NOMO-1 treated with dmso at 0.1 percent for 144 hours (cell line): ENCODE results near the gene RBM26.

Source experiments
- DNase-seq: peaks from one replicate; lab custom pipeline; 2025; ENCODE audit not compliant: unreplicated experiment; lab: John Stamatoyannopoulos, UW

RBM26 gene

DNA sequence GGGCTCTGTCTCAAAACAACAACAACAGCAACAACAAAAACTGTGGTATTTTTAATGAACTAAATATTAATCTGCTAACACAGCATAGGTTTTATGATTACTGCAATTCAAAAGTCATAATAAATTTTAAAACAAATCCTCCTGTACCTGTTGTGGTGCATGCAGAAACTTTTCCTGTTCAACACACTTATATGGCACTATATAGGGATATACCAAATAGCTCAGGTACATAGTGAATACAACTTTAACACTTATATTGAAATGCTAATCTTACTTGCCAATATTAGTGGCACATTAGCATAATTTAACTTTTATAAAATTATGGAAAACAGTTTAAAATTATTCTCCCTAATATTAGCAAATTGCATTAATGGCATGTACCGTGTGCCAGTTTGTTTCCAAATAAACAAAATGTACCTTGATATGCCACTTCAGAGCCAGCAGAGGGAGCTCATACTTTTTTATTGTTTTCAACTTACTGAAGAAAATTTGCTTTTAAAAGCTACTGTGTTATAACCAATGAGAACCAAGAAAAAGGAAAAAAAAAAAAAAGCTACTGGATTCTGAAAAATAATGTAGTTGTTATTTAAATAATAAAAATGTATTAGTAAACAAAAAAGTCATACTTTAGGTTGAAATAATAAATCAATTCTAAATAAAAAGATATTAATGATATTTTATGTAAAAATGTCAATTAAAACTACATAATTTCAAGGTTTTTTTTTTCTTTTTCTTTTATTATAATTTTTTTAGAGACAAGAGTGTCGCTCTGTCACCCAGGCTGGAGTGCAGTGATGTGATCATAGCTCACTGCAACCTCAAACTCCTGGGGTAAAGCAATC, 18.0 kb upstream of the RBM26 start:
- DNase-seq: no peak

DNA sequence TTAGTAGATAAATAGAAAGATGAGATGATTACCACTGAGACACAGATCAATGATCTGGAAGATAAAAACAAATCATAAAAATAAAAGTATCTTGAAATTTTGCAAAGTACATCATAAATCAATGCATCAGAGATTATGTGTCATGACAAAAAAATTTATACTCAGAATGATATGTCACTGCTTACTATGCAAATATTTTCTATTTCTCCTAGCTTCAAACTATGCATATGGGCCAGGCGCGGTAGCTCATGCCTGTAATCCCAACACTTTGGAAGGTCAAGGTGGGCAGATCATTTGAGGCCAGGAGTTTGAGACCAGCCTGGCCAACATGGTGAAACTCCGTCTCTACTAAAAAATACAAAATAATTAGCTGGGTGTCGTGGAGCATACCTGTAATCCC, 17.3 kb upstream of the RBM26 start:
- DNase-seq: no peak

DNA sequence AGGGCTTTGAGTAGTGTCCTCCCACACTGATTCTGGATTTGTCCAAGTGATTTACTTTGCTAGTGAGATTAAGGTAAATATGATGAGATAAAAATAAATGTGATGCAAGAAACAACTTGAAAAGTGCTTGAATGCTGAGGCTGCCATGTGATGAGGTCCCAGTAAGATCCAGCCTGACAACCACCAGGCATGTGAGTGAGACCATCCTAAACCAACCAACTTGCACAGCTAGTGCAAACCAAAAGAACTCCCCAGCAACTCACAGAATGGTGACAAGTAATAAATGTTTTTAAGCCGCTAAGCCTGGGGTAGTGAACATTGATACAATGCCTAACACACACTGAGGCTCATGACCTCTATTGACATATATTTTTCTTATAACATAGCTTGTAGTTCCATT, 13.3 kb upstream of the RBM26 start:
- no peak for DNase-seq

DNA sequence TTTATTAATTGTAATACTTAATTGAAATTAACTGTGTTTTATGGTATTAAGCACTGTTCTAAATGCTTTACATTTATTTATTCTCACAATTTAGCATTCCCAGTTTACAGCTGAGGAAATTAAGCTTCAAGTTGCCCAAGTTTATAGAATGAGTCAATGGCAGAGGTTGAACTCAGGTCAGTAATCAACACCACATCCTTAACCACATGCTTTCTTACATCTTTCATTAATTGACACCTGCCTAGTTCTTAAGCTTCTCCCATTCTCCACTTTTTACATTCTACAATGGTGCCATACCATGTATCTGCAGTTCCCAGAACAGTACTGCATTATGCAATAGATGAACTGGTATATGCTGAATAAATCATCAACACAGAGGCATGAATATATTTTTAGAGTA, 11.7 kb upstream of the RBM26 start:
- DNase-seq: no peak

GRCh38 chr13:79413521-79413920, 7.5 kb upstream of the RBM26 start:
- DNase-seq: no peak

DNA sequence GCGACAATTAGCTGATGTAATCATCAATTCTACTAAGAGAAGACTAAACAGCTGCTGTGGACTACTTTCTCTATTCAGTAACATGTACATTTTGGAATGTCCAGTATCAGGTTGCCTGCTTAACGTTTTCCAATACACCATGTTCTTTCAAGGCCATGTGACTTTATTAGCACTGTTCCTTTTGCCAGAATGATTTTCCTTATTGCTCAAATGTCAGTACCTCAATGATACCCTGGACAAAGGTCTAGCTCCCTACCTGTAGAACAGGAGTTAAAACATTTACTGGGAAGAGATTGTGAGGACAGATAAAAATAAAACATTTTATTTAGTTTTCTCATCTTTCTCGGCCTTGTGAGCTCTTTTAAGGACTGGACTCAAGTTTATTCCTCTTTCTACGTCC, 3.8 kb upstream of the RBM26 start:
- no peak for DNase-seq

- no peak for DNase-seq
These were observed 1.4 kb upstream of the RBM26 start for GRCh38 chr13:79407349-79407979.

GRCh38 chr13:79406597-79406908, 498 bp upstream of the RBM26 start:
- no peak for DNase-seq

DNA sequence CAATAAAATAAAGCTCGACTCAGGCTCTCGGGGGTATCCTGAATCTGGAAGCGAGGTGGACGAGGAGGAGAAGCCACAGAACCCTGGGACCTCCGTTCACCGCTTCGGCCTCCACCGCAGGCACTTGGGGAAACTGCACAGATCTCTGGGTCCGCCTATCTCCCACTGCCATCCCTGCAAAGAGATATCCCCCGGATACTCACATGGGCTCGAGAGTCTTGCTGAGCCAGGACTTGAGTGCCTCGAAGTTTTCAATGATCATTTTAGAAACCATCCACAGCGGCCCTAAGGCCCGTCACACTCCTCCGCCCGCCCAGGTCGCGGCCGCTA, 589 bp downstream of the RBM26 start:
- DNase-seq: no peak

- no peak for DNase-seq
These were observed 1.1 kb downstream of the RBM26 start for GRCh38 chr13:79404985-79405384.

DNA sequence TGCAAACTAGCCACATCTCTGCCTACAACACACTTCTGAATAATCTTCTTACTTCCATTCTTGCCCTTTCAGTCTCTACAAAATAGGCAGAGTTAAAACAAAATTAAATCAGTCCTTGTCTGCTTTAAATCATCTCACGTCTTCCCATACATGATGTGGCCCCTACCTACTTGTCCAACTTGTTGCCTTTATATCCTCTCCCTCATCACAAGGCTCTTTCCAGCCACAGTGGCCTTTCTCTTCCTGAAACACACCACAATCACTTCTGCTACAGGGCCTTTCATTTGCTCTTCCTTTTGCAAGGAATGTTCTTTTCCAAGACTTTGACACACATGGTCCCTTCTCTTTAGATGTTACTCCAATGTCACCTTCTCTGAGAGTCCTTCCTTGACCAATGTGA, 1.7 kb downstream of the RBM26 start:
- no peak for DNase-seq

DNA sequence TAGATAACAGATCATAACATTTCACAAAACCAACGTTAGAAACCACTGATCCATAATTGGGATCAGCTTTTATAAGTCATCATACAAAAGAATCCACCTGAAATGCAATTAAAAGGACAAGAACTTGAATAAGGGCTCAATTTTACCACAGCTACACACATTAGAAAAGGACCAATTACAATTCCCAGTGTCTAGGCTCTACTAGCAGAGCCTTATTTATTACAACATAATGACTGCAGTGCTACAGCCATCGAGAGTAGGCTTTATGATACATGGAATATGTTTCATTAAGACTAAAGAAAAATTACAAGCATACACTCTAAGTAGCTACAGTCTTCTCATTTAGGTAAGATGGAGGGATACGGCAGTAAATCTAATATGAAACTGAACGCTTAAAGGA, 2.9 kb downstream of the RBM26 start:
- no peak for DNase-seq

- no peak for DNase-seq
These were observed 3.4 kb downstream of the RBM26 start for GRCh38 chr13:79402679-79403078.

- DNase-seq: no peak
These were observed 3.9 kb downstream of the RBM26 start for GRCh38 chr13:79402074-79402635.

DNA sequence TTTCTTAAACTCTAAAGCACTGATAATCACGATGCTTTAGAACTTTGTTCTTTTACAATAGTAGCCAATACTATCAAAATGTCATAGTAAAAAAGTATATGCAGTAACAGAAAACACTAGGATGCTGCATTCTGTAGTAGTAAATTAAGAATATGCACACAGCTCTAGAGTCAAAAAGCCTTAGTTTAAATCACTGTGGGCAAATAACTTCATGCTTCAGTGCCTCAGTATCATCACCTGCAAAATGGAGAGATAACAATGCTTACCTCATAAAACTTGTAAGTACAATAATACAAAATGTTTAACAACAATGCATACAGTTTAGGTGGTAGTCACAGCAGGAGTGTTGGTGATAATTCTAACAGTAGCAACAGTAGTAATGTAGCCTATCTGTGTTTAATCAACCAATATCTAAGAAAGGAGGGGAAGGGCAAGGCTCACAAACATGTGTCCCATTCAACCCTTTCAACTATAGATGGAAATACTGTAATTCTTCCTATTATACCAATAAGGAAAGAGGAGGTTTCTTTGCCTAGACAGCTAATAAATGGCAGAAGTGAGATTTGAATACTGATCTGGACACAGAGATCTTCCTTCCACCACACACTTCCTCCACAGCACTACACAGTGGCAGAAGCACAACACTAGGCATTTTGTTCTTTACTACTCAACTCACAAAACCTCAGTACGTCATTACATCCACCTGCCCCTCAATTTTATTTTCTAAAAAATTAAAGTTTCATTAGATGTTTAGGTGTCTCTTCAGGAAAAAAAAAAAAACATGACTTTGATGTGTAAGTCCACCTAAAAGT, 4.6 kb downstream of the RBM26 start:
- no peak for DNase-seq

GRCh38 chr13:79398915-79399314, 7.1 kb downstream of the RBM26 start:
- DNase-seq: no peak

- no peak for DNase-seq
These were observed 7.9 kb downstream of the RBM26 start for GRCh38 chr13:79398127-79398526.

DNA sequence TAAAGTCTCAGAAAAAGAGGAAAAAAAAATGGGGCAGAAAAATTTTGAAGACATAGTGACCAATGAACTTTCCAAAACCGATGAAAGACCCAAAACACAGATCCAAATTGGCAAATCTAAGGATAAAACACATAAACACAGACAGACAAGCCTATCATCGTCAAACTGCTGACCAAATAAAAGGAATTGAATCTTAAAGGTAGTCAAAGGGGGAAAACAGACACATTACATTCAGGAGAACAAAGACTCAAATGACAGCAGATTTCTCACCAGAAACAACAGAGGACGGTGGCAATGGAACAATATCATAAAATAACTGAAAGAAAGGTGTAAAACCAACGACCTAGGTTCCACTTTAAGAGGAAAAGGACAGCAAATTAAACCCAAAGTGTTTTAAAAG, 10.2 kb downstream of the RBM26 start:
- DNase-seq: no peak

- no peak for DNase-seq
These were observed 12.3 kb downstream of the RBM26 start for GRCh38 chr13:79393564-79394249.

DNA sequence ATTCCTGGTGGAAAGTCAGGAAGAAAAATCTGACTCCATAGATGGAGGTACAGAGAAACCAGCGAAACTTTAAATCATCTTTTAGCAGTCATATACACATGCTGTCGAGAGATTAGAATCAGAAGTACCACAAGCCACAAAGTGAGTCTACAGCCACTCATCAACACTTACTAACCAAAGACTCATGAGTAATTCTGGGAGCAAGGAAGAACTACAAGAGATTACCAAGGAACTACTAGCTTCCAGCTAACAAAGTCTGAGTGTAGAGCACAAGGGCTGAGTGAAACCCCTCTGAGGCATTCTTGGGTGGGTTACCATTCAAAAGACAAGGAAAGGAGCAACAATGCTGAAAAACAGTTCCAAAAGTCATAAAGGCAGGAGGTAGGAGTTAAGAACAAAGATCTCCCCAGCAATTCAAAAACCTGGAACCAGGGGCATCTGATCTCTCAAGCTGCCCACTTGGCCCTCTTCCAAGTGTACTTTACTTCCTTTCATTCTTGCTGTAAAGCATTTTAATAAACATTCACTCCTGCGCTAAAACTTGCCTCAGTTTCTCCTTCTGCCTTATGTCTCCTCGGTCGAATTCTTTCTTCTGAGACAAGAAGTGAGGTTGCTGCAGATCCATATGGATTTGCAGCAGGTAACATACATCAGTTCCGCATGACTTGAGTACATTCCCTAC, 13.0 kb downstream of the RBM26 start:
- DNase-seq: no peak

GRCh38 chr13:79389026-79389425, 17.0 kb downstream of the RBM26 start:
- peak; percentile 40 for DNase-seq
